Measurements from ENCODE around the gene RAB31. TPM values are rescaled to one million over a fixed set of nuclear protein-coding genes. Genes with fewer than 3 reads are reported as not detected.

RAB31 gene
- total RNA-seq, 1 donor from 2014 or later, result 36.8 TPM

- H3K9me3 ChIP-seq, result no peaks in the 10 kb centered on the region
- H3K27ac ChIP-seq, result no peak overlapping the region
- H3K27me3 ChIP-seq, result no peaks in the 10 kb centered on the region
- H3K4me1 ChIP-seq, result peaks cover 9 to 18% of the 10 kb centered on the region in 2 donors
- no peaks in the 10 kb centered on the region for H3K36me3 ChIP-seq
- peak in 1 of 2 donors; percentile 40 for DNase-seq (ENCODE audit: low spot score in 2 of 2)
- TF ChIP-seq, protein P1, sequence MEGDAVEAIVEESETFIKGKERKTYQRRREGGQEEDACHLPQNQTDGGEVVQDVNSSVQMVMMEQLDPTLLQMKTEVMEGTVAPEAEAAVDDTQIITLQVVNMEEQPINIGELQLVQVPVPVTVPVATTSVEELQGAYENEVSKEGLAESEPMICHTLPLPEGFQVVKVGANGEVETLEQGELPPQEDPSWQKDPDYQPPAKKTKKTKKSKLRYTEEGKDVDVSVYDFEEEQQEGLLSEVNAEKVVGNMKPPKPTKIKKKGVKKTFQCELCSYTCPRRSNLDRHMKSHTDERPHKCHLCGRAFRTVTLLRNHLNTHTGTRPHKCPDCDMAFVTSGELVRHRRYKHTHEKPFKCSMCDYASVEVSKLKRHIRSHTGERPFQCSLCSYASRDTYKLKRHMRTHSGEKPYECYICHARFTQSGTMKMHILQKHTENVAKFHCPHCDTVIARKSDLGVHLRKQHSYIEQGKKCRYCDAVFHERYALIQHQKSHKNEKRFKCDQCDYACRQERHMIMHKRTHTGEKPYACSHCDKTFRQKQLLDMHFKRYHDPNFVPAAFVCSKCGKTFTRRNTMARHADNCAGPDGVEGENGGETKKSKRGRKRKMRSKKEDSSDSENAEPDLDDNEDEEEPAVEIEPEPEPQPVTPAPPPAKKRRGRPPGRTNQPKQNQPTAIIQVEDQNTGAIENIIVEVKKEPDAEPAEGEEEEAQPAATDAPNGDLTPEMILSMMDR (IDR thresholded peaks at IDR 0.05), result no peak
- intact Hi-C loops (cut with DNase I), result no loop called here
- no peak overlapping the region for H3K4me3 ChIP-seq
Measured at GRCh38 chr18:9688036-9688741, 19.9 kb upstream of the RAB31 start.

DNA sequence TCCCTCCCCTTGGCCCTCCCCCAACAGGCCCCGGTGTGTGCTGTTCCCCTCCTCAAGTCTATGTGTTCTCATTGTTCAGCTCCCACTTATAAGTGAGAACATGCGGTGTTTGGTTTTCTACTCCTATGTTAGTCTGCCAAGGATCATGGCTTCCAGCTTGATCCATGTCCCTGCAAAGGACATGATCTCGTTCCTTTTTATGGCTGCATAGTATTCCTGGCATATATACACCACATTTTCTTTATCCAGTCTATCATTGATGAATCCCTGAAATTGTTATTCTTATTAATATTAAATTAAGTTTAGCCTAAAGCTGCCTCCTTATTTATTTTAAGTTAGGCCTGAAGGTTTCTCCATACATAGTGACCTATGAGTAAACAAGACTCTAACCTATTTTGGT is 18.8 kb upstream of the RAB31 start:
- Histone ChIP-seq H3K4me1 (peaks cover 9 to 13% of the 10 kb centered on the region in 2 donors), H3K27me3 (no peaks in the 10 kb centered on the region), H3K9me3 (no peaks in the 10 kb centered on the region), H3K36me3 (no peaks in the 10 kb centered on the region), H3K4me3 (no peak overlapping the region), H3K27ac (no peak overlapping the region)
- intact Hi-C loops (cut with DNase I), result no loop called here
- TF ChIP-seq, protein P1 (IDR thresholded peaks at IDR 0.05), result no peak
- DNase-seq (ENCODE audit: low spot score in 2 of 2), result peak in 1 of 2 donors; percentile 13

DNA sequence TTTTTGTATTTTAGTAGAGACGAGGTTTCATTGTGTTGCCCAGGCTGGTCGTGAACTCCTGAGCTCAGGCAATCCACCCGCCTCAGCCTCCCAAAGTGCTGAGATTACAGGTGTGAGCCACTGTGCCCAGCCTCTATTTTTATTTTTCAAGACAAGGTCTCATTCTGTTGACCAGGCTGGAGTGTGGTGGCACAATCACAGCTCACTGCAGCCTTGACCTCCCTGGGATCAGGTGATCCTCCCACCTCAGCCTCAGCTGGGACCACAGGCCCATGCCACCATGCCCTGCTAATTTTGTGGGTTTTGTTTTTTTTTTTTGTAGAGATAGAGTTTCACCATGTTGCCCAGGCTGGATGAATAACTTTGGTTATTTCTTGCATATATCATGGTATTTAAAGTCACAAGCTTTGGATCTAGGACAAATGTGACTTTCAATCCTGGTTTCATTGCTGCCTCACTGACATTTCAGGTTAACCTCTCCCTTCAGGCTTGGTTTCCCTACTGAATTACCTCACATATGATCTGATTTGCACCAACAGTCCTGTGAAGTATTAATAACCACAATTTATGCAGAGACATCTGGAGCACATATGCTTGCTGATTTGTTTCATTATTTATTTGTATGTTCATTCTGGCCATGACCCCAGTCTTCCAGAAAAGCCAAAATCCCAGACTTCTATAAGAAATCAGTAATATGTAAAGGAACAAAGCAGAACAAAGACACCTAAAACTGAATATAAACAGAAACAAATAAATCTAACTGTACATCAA is 17.5 kb upstream of the RAB31 start:
- no peaks in the 10 kb centered on the region for H3K36me3 ChIP-seq
- no peak overlapping the region for H3K4me3 ChIP-seq
- intact Hi-C loops (cut with DNase I), result no loop called here
- peaks cover 0 to under 1% of the 10 kb centered on the region in 2 donors for H3K4me1 ChIP-seq
- H3K27me3 ChIP-seq, result no peaks in the 10 kb centered on the region
- TF ChIP-seq, protein P1 (IDR thresholded peaks at IDR 0.05), result no peak
- H3K9me3 ChIP-seq, result no peaks in the 10 kb centered on the region
- no peak overlapping the region for H3K27ac ChIP-seq
- DNase-seq (ENCODE audit: low spot score in 2 of 2), result peak in 1 of 2 donors; percentile 34

- intact Hi-C loops (cut with DNase I), result no loop called here
- TF ChIP-seq, protein P1 (IDR thresholded peaks at IDR 0.05), result no peak
- Histone ChIP-seq H3K9me3 (no peaks in the 10 kb centered on the region), H3K27me3 (no peaks in the 10 kb centered on the region), H3K36me3 (no peaks in the 10 kb centered on the region), H3K4me3 (no peak overlapping the region), H3K4me1 (no peaks in the 10 kb centered on the region), H3K27ac (no peak overlapping the region)
- DNase-seq (ENCODE audit: low spot score in 2 of 2), result no peak
Measured at GRCh38 chr18:9691235-9691634, 16.9 kb upstream of the RAB31 start.

- H3K27ac ChIP-seq, result no peak overlapping the region
- DNase-seq (ENCODE audit: low spot score in 2 of 2), result peak in 1 of 2 donors; percentile 19
- no peaks in the 10 kb centered on the region for H3K27me3 ChIP-seq
- intact Hi-C loops (cut with DNase I), result no loop called here
- no peaks in the 10 kb centered on the region for H3K36me3 ChIP-seq
- no peaks in the 10 kb centered on the region for H3K4me1 ChIP-seq
- no peaks in the 10 kb centered on the region for H3K9me3 ChIP-seq
- TF ChIP-seq, protein P1 (IDR thresholded peaks at IDR 0.05), result no peak
- no peak overlapping the region for H3K4me3 ChIP-seq
Measured at GRCh38 chr18:9694174-9694573, 13.9 kb upstream of the RAB31 start.
